Activated T-cell treated with anti-CD3 and anti-CD28 coated beads, Interleukin-2, amount 50 U/mL, for 24 hours (primary cell): ENCODE measurements around the gene CACNA2D3.
"Not testable (repeated sequence)": the region's sequence is repeated elsewhere in the genome, so short reads cannot be mapped to it uniquely, and the experiment has no call there.

Source experiments
- DNase-seq: peaks from one replicate; pipeline ENCODE4 v3.0.0-alpha.2; 2020
- H3K27ac Mint-ChIP-seq: 2 replicates; pipeline ENCODE4 v1.8.0; 2020; ENCODE audit warnings: mild to moderate bottlenecking, mixed read lengths
- H3K27me3 Mint-ChIP-seq: 2 replicates; pipeline ENCODE4 v1.8.0; 2020; ENCODE audit warnings: mixed read lengths
- H3K36me3 Mint-ChIP-seq: 2 replicates; pipeline ENCODE4 v1.8.0; 2020; ENCODE audit warnings: low read depth, mixed read lengths
- H3K4me1 Mint-ChIP-seq: 2 replicates; pipeline ENCODE4 v1.8.0; 2020; ENCODE audit warnings: low read depth, mixed read lengths
- H3K4me3 Mint-ChIP-seq: 2 replicates; pipeline ENCODE4 v1.8.0; 2020; ENCODE audit warnings: mild to moderate bottlenecking, moderate library complexity, mixed read lengths
- H3K9me3 Mint-ChIP-seq: 2 replicates; pipeline ENCODE4 v1.8.0; 2020; ENCODE audit warnings: mixed read lengths

CACNA2D3 gene

DNA sequence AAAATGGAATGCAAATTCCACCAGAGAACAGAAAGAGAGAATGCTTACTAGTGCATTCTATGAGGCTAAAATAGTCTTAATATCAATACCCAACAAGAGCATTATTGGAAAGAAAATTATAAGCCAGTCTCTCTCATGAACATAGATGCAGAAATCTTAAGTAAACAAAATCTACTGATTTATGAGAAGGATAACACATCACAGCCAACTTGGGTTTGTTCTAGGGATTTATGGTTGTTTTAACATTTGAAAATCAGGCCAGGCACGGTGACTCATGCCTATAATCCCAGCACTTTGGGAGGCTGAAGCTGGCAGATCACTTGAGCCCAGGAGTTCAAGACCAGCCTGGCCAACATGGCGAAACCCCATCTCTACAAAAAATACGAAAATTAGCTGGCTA is 989.6 kb downstream of the CACNA2D3 start:
- H3K36me3 Mint-ChIP-seq, result not testable (repeated sequence)

GRCh38 chr3:55118451-55118850 is 996.1 kb downstream of the CACNA2D3 start:
- DNase-seq, result no peak
- H3K4me1 Mint-ChIP-seq, result no peaks in the 10 kb centered on the region
- H3K27ac Mint-ChIP-seq, result no peak overlapping the region
- H3K27me3 Mint-ChIP-seq, result no peaks in the 10 kb centered on the region
- H3K9me3 Mint-ChIP-seq, result peaks cover 3% of the 10 kb centered on the region
- H3K36me3 Mint-ChIP-seq, result no peaks in the 10 kb centered on the region
- no peak overlapping the region for H3K4me3 Mint-ChIP-seq

More for the DNA sequence above, 989.6 kb downstream of the CACNA2D3 start:
- not testable (repeated sequence) for H3K9me3 Mint-ChIP-seq, H3K4me1 Mint-ChIP-seq, H3K27me3 Mint-ChIP-seq, DNase-seq, H3K4me3 Mint-ChIP-seq, H3K27ac Mint-ChIP-seq

- Mint-ChIP-seq H3K36me3 (no peaks in the 10 kb centered on the region), H3K27ac (no peak overlapping the region), H3K4me1 (no peaks in the 10 kb centered on the region), H3K4me3 (no peak overlapping the region), H3K9me3 (peaks cover 3% of the 10 kb centered on the region), H3K27me3 (no peaks in the 10 kb centered on the region)
- no peak for DNase-seq
Observed at GRCh38 chr3:55119268-55119667, 996.9 kb downstream of the CACNA2D3 start.

- DNase-seq, result no peak
- H3K27me3 Mint-ChIP-seq, result no peaks in the 10 kb centered on the region
- H3K36me3 Mint-ChIP-seq, result no peaks in the 10 kb centered on the region
- no peak overlapping the region for H3K4me3 Mint-ChIP-seq
- H3K9me3 Mint-ChIP-seq, result no peaks in the 10 kb centered on the region
- no peak overlapping the region for H3K27ac Mint-ChIP-seq
- no peaks in the 10 kb centered on the region for H3K4me1 Mint-ChIP-seq
Observed at GRCh38 chr3:55122312-55122711, 1000.0 kb downstream of the CACNA2D3 start.
